HG03103 (cell line): ENCODE measurements around the gene RALGPS2.

Experiments
- ATAC-seq: cut with Tn5 transposase; IDR thresholded peaks from one replicate; pipeline ENCODE4 v1.9.1; 2021; ENCODE audit warnings: low read depth; ENCODE audit not compliant: unreplicated experiment

The RALGPS2 gene

GRCh38 chr1:178910023-178910422 lies 185.0 kb downstream of the RALGPS2 start:
- ATAC-seq: no peak

- ATAC-seq: no peak
Measured at GRCh38 chr1:178912597-178912996, 187.6 kb downstream of the RALGPS2 start.

GRCh38 chr1:178916448-178917174 lies 191.6 kb downstream of the RALGPS2 start:
- no peak for ATAC-seq

GRCh38 chr1:178918308-178918707 lies 193.3 kb downstream of the RALGPS2 start:
- no peak for ATAC-seq

- no peak for ATAC-seq
Measured at GRCh38 chr1:178918955-178919354, 193.9 kb downstream of the RALGPS2 start.

- ATAC-seq: no peak
Measured at GRCh38 chr1:178919581-178919980, 194.5 kb downstream of the RALGPS2 start.

GRCh38 chr1:178921499-178921898 lies 196.5 kb downstream of the RALGPS2 start:
- ATAC-seq: no peak

- ATAC-seq: no peak
Measured at GRCh38 chr1:178923512-178923911, 198.5 kb downstream of the RALGPS2 start.

GRCh38 chr1:178926046-178926445 lies 201.0 kb downstream of the RALGPS2 start:
- ATAC-seq: peak; percentile 63

- no peak for ATAC-seq
Measured at GRCh38 chr1:178927003-178927402, 202.0 kb downstream of the RALGPS2 start.

GRCh38 chr1:178928041-178928440 lies 203.0 kb downstream of the RALGPS2 start:
- no peak for ATAC-seq

- no peak for ATAC-seq
Measured at GRCh38 chr1:178928976-178929375, 203.9 kb downstream of the RALGPS2 start.

GRCh38 chr1:178931858-178932551 lies 207.0 kb downstream of the RALGPS2 start:
- no peak for ATAC-seq

- ATAC-seq: no peak
Measured at GRCh38 chr1:178932552-178932906, 207.5 kb downstream of the RALGPS2 start.

GRCh38 chr1:178933105-178933561 lies 208.1 kb downstream of the RALGPS2 start:
- no peak for ATAC-seq

GRCh38 chr1:178933709-178934490 lies 208.9 kb downstream of the RALGPS2 start:
- ATAC-seq: peak; percentile 52

- peak; percentile 52 for ATAC-seq
Measured at GRCh38 chr1:178934546-178934945, 209.5 kb downstream of the RALGPS2 start.

GRCh38 chr1:178935610-178936009 lies 210.6 kb downstream of the RALGPS2 start:
- ATAC-seq: no peak

GRCh38 chr1:178937695-178938094 lies 212.7 kb downstream of the RALGPS2 start:
- ATAC-seq: no peak

GRCh38 chr1:178938101-178938958 lies 213.3 kb downstream of the RALGPS2 start:
- no peak for ATAC-seq
